Fibroblast of villous mesenchyme (primary cell): ENCODE results near the gene GOLIM4. TPM values are rescaled to one million over a fixed set of nuclear protein-coding genes. Genes with fewer than 3 reads are reported as not detected.
A peak's percentile ranks its signal among the peaks of the same experiment; 100 is the strongest.

Experiments used
- DNase-seq: peaks from one replicate; pipeline ENCODE4 v3.0.0-alpha.2; 2010; ENCODE audit warnings: low read depth
- H3K4me3 ChIP-seq: 2 replicates; pipeline ENCODE4 v1.5.1; 2011; ENCODE audit warnings: low read depth, mild to moderate bottlenecking, low read length
- total RNA-seq: library from RNA; depleted of rRNA; stranded (reverse); fragments of >200 nt; gene quantifications from 2 replicates; pipeline ENCODE4 v1.2.3, GENCODE V29; 2012
- TF ChIP-seq, protein P1 (sequence below): IDR thresholded peaks from 2 replicates; pipeline ENCODE4 v1.5.1; 2012; ENCODE audit warnings: low read depth, mild to moderate bottlenecking, low read length; ENCODE audit not compliant: insufficient read depth

The GOLIM4 gene
- total RNA-seq, 1 donor = 49.2 TPM

GRCh38 chr3:168003911-168004310 is 91.8 kb downstream of the GOLIM4 start:
- no peak for DNase-seq
- TF ChIP-seq, protein P1, sequence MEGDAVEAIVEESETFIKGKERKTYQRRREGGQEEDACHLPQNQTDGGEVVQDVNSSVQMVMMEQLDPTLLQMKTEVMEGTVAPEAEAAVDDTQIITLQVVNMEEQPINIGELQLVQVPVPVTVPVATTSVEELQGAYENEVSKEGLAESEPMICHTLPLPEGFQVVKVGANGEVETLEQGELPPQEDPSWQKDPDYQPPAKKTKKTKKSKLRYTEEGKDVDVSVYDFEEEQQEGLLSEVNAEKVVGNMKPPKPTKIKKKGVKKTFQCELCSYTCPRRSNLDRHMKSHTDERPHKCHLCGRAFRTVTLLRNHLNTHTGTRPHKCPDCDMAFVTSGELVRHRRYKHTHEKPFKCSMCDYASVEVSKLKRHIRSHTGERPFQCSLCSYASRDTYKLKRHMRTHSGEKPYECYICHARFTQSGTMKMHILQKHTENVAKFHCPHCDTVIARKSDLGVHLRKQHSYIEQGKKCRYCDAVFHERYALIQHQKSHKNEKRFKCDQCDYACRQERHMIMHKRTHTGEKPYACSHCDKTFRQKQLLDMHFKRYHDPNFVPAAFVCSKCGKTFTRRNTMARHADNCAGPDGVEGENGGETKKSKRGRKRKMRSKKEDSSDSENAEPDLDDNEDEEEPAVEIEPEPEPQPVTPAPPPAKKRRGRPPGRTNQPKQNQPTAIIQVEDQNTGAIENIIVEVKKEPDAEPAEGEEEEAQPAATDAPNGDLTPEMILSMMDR = no peak
- no peak overlapping the region for H3K4me3 ChIP-seq

- no peak overlapping the region for H3K4me3 ChIP-seq
- TF ChIP-seq, protein P1 = no peak
- peak; percentile 67 for DNase-seq
Measured at GRCh38 chr3:168002786-168003368, 92.8 kb downstream of the GOLIM4 start.

GRCh38 chr3:168001244-168001643 is 94.5 kb downstream of the GOLIM4 start:
- no peak overlapping the region for H3K4me3 ChIP-seq
- no peak for DNase-seq
- TF ChIP-seq, protein P1 = no peak

DNA sequence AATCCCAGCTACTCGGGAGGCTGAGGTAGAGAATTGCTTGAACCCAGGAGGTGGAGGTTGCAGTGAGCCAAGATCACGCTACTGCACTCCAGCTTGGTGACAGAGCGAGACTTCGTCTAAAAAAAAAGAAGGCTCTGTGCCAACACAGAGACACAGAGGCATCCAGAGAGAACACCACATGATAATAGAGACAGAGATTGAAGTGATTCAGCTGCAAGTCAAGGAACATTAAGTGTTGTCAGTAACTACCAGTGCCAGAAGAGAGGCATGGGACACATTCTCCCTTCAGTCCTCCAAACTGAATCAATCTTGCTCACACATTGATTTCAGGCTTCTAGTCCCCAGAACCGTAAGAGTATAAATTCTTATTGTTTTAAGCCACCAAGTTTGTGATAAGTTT is 97.5 kb downstream of the GOLIM4 start:
- no peak overlapping the region for H3K4me3 ChIP-seq
- DNase-seq = no peak
- TF ChIP-seq, protein P1 = no peak

GRCh38 chr3:167996514-167996913 is 99.2 kb downstream of the GOLIM4 start:
- no peak overlapping the region for H3K4me3 ChIP-seq
- TF ChIP-seq, protein P1 = no peak
- DNase-seq = no peak

- DNase-seq = no peak
- no peak overlapping the region for H3K4me3 ChIP-seq
- TF ChIP-seq, protein P1 = no peak
Measured at GRCh38 chr3:167992381-167992780, 103.3 kb downstream of the GOLIM4 start.

DNA sequence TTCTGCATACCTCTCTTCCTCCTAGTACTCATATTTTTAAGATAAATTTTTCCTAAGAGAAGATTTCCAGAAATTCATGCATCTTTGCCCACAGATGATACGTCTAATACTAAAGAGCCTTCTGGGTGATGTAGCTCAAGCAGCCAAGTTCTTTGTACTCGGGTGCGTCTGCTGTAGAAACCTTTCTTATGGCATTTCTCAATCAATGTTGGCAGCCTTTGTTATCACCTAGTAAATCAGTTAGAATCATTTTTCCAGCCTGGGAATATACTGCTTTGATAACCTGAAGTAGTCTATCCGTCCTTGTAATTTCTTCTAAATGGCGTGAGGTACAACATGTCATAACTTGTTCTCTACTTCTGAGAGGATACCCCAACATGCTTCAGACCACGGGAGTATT is 104.5 kb downstream of the GOLIM4 start:
- TF ChIP-seq, protein P1 = no peak

More for the DNA sequence above, 104.5 kb downstream of the GOLIM4 start:
- H3K4me3 ChIP-seq = no peak overlapping the region
- no peak for DNase-seq
